ENCODE measurements around the gene DMRT2. TPM values are rescaled to one million over a fixed set of nuclear protein-coding genes. Genes with fewer than 3 reads are reported as not detected.

The DMRT2 gene
- total RNA-seq, 1 experiment from 2014 or later, result not detected

DNA sequence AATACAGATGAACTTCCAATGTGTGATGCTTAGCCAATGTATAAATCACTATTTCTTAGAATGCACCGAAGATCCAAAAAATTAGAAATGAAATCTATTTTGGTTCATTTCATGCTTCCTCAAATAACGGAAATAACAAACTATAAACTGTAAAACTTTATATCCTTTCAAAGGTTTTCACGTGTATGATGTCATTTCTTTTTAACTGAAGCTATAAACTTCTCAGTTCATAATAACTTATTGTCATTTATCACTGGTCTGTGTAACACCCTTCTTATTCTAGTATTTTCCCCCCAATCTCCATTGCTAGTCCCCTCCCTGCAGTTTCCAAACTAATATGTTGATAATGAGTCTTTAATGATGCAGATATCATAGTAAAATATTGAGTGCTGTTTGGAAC lies 36.4 kb downstream of the DMRT2 start:
- H3K18ac ChIP-seq (ENCODE audit: insufficient read length, low read depth, low read length), result no peak overlapping the region
- H3K9me3 ChIP-seq (ENCODE audit: control insufficient read depth, low read depth, low read length), result peaks cover 7% of the 10 kb centered on the region
- H2BK20ac ChIP-seq (ENCODE audit: low read depth, low read length, poor library complexity, severe bottlenecking), result no peak overlapping the region
- no peak overlapping the region for H3K14ac ChIP-seq (ENCODE audit: insufficient read depth, low read length)
- no peak overlapping the region for H2BK15ac ChIP-seq (ENCODE audit: low read depth, low read length)
- peaks cover 2% of the 10 kb centered on the region in 2 experiments; a peak in 3 of 4 replicates for H3K4me1 Mint-ChIP-seq
- no peak overlapping the region for H2BK12ac ChIP-seq (ENCODE audit: insufficient read length, low read depth, low read length)
- H3K9me3 Mint-ChIP-seq, result peaks cover 0 to 12% of the 10 kb centered on the region in 2 experiments; a peak in 2 of 5 replicates
- no peak overlapping the region for H3K56ac ChIP-seq (ENCODE audit: insufficient read length, low read depth, low read length)
- H3K27me3 ChIP-seq (ENCODE audit: insufficient read depth, low read length), result no peaks in the 10 kb centered on the region
- no peak overlapping the region for H3K4ac ChIP-seq (ENCODE audit: low read depth, low read length)
- no peaks in the 10 kb centered on the region for H3K79me2 ChIP-seq (ENCODE audit: insufficient read depth, low read length)
- H3K23me2 ChIP-seq (ENCODE audit: insufficient read length, low read depth, low read length, poor library complexity, severe bottlenecking), result no peaks in the 10 kb centered on the region
- H3K4me3 Mint-ChIP-seq, result no peak overlapping the region
- H3K27ac ChIP-seq (ENCODE audit: insufficient read length, low read depth, low read length), result no peak overlapping the region
- no peak overlapping the region for H2BK5ac ChIP-seq (ENCODE audit: insufficient read length, low read length)
- DNase-seq, result no peak
- H3K4me1 ChIP-seq (ENCODE audit: insufficient read depth, low read length), result no peaks in the 10 kb centered on the region
- no peak overlapping the region for H4K8ac ChIP-seq (replicated peaks; ENCODE audit: insufficient read length, low read depth, low read length)
- H3K79me1 ChIP-seq (ENCODE audit: insufficient read depth, low read depth, low read length, poor library complexity, severe bottlenecking), result no peaks in the 10 kb centered on the region
- H4K20me1 ChIP-seq (ENCODE audit: control insufficient read depth, insufficient read depth, insufficient read length), result no peaks in the 10 kb centered on the region
- no peak overlapping the region for H3K9ac ChIP-seq (ENCODE audit: extremely low read depth, insufficient read length, low read length)
- H3K23ac ChIP-seq (ENCODE audit: insufficient read length, low read depth, low read length), result no peak overlapping the region
- no peaks in the 10 kb centered on the region for H3K36me3 Mint-ChIP-seq (ENCODE audit: insufficient read depth in 1 of 3, low read depth in 3 of 3)
- H2BK120ac ChIP-seq (ENCODE audit: low read depth, low read length, poor library complexity, severe bottlenecking), result no peak overlapping the region
- H4K5ac ChIP-seq (ENCODE audit: insufficient read length, low read depth, low read length), result no peak overlapping the region
- no peak overlapping the region for H3T11ph ChIP-seq (ENCODE audit: low read length)
- no peak overlapping the region for H2AK5ac ChIP-seq (ENCODE audit: insufficient read length, low read length)
- WGBS (ENCODE audit: extremely low coverage, insufficient read length, low lambda C conversion rate), result no CpG with 5 or more reads among the region's 3 CpGs
- no peak overlapping the region for H4K91ac ChIP-seq (ENCODE audit: insufficient read length, low read depth, low read length)
- H3K27me3 Mint-ChIP-seq (ENCODE audit: low read depth), result peaks cover 18% of the 10 kb centered on the region
- H2AFZ ChIP-seq (ENCODE audit: low read length), result no peak overlapping the region
- no peak overlapping the region for H3K4me2 ChIP-seq (ENCODE audit: insufficient read depth, insufficient read length, low read length)
- H3K27ac Mint-ChIP-seq, result no peak overlapping the region
- TF ChIP-seq, protein P1, sequence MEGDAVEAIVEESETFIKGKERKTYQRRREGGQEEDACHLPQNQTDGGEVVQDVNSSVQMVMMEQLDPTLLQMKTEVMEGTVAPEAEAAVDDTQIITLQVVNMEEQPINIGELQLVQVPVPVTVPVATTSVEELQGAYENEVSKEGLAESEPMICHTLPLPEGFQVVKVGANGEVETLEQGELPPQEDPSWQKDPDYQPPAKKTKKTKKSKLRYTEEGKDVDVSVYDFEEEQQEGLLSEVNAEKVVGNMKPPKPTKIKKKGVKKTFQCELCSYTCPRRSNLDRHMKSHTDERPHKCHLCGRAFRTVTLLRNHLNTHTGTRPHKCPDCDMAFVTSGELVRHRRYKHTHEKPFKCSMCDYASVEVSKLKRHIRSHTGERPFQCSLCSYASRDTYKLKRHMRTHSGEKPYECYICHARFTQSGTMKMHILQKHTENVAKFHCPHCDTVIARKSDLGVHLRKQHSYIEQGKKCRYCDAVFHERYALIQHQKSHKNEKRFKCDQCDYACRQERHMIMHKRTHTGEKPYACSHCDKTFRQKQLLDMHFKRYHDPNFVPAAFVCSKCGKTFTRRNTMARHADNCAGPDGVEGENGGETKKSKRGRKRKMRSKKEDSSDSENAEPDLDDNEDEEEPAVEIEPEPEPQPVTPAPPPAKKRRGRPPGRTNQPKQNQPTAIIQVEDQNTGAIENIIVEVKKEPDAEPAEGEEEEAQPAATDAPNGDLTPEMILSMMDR (conservative IDR thresholded peaks at IDR 0.05), result no peak
